ENCODE data around the gene MSTO1. TPM values are rescaled to one million over a fixed set of nuclear protein-coding genes. Genes with fewer than 3 reads are reported as not detected.

Gene MSTO1
- polyA plus RNA-seq, 1 donor (not counting 4 experiments of a cell fraction or from before 2014, with no cell fraction given) = 30.5 TPM

DNA sequence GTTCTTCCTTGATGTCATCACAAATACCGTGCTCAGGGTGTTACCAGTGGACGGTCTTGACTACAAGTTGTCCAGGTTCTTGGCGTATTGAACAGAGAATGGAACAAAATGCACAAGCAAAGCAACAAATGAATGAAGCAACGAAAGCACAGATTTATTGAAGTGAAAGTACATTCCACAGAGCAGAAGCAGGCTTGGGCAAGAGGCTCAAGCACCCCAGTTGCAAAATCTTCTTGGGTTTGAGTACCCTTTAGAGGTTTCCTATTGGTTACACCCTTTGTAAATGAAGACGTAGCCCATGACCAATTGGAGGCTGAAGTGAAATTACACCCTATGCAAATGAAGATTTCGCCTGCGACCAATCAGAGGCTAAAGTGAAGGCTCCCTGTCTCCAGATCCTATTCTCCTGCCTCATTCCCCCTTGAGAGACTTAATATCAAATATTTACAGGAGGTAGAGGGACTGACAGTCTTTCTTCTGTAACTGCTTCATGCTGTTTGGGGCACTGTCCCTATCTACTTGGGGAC, 40.3 kb downstream of the MSTO1 start:
- peaks cover 43% of the 10 kb centered on the region for H3K4me1 ChIP-seq (ENCODE audit: control insufficient read depth, extremely low read depth, insufficient read depth, low read length)
- FAIRE-seq (no peak), DNase-seq (ENCODE audit: low read depth, low spot score) (no peak)
- no peak overlapping the region for H3K9ac ChIP-seq (ENCODE audit: control insufficient read depth, extremely low read depth, insufficient read depth, low read length)
- TF ChIP-seq, protein P1, sequence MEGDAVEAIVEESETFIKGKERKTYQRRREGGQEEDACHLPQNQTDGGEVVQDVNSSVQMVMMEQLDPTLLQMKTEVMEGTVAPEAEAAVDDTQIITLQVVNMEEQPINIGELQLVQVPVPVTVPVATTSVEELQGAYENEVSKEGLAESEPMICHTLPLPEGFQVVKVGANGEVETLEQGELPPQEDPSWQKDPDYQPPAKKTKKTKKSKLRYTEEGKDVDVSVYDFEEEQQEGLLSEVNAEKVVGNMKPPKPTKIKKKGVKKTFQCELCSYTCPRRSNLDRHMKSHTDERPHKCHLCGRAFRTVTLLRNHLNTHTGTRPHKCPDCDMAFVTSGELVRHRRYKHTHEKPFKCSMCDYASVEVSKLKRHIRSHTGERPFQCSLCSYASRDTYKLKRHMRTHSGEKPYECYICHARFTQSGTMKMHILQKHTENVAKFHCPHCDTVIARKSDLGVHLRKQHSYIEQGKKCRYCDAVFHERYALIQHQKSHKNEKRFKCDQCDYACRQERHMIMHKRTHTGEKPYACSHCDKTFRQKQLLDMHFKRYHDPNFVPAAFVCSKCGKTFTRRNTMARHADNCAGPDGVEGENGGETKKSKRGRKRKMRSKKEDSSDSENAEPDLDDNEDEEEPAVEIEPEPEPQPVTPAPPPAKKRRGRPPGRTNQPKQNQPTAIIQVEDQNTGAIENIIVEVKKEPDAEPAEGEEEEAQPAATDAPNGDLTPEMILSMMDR (optimal IDR thresholded peaks at IDR 0.05 in 1 of 3, IDR thresholded peaks at IDR 0.05 in 1 of 3, conservative IDR thresholded peaks at IDR 0.05 in 1 of 3; ENCODE audit: extremely low read depth in 1 of 3, insufficient read depth in 2 of 3, low read length in 3 of 3) = no peak
- TF ChIP-seq EZH2 (IDR thresholded peaks at IDR 0.05; ENCODE audit: low read length) = no peak
- H2AFZ ChIP-seq (ENCODE audit: control insufficient read depth, low read length) = no peak overlapping the region
- H3K4me2 ChIP-seq (ENCODE audit: control insufficient read depth, extremely low read depth, insufficient read depth, low read depth, low read length) = no peak overlapping the region
- no peaks in the 10 kb centered on the region for H3K9me3 ChIP-seq (ENCODE audit: control insufficient read depth, low read depth, low read length)
- H3K4me3 ChIP-seq (ENCODE audit: control insufficient read depth in 2 of 3, extremely low read depth in 1 of 3, insufficient read depth in 2 of 3, low read depth in 1 of 3, low read length in 3 of 3) = no peak overlapping the region
- H3K27ac ChIP-seq (ENCODE audit: control insufficient read depth, insufficient read depth, low read length) = peak overlapping the region; percentile 1
- H4K20me1 ChIP-seq (ENCODE audit: control insufficient read depth, extremely low read depth, insufficient read depth, low read length) = no peaks in the 10 kb centered on the region
- no peaks in the 10 kb centered on the region for H3K36me3 ChIP-seq (ENCODE audit: control insufficient read depth in 2 of 2, extremely low read depth in 1 of 2, insufficient read depth in 2 of 2, low read length in 2 of 2)
- H3K9me1 ChIP-seq (ENCODE audit: control insufficient read depth, extremely low read depth, insufficient read depth, low read length) = no peaks in the 10 kb centered on the region
- no peaks in the 10 kb centered on the region for H3K27me3 ChIP-seq (ENCODE audit: control insufficient read depth, extremely low read depth, insufficient read depth, low read length)
- H3K79me2 ChIP-seq (ENCODE audit: control insufficient read depth, insufficient read depth, low read length) = peaks cover 3% of the 10 kb centered on the region
- dilution Hi-C loops (cut with MboI; ENCODE audit: extremely low pct_ligation_motif_present, low sequenced_read_pairs) = no loop called here

DNA sequence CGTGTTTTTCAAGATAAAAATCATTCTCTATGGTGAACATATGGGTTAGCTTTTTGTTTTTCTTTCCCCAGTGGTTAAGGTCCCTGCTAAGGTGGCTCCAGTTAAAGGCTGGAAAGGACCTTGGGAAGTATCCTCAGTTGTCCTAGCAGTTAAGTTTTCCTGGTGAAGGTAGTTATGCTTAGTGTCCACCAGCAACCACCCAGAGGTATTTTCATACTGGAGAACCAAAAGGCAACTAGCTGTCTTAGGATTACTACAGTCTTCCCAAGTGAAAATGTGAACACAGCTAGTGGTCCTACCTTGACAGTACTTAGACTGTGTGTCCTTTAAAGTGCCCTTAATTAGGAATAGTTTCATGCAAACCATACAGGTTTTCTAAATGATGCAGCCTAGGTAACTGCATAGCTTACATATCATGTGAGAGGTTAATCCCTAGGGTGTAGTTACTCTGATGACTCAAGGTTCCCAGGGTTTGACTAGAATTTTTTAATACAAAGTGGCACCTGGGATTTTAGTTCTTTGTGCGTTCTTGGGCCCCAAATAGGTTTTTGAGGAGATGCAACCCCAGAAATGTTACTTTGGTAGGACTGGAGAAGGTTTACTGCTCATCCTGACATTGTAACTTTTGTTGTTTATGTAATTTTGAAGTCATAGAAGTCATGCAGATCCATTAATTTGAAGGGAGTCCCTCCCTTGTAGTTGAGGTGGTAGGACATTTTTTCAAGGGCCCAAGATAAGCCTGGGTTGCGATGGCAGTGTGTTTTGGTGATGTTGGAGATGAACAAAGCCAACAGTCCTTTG, 42.0 kb downstream of the MSTO1 start:
- Histone ChIP-seq H3K9me3 (ENCODE audit: control insufficient read depth, low read depth, low read length) (no peaks in the 10 kb centered on the region), H3K79me2 (ENCODE audit: control insufficient read depth, insufficient read depth, low read length) (peaks cover 2% of the 10 kb centered on the region), H3K4me2 (ENCODE audit: control insufficient read depth, extremely low read depth, insufficient read depth, low read depth, low read length) (peak overlapping the region; percentile 84), H3K9me1 (ENCODE audit: control insufficient read depth, extremely low read depth, insufficient read depth, low read length) (no peaks in the 10 kb centered on the region), H3K4me3 (ENCODE audit: control insufficient read depth in 2 of 3, extremely low read depth in 1 of 3, insufficient read depth in 2 of 3, low read depth in 1 of 3, low read length in 3 of 3) (peak overlapping the region in 2 of 3 experiments; percentile 5 to 52), H3K9ac (ENCODE audit: control insufficient read depth, extremely low read depth, insufficient read depth, low read length) (peak overlapping the region; percentile 55), H3K4me1 (ENCODE audit: control insufficient read depth, extremely low read depth, insufficient read depth, low read length) (peaks cover 32% of the 10 kb centered on the region), H3K27ac (ENCODE audit: control insufficient read depth, insufficient read depth, low read length) (peak overlapping the region; percentile 82), H2AFZ (ENCODE audit: control insufficient read depth, low read length) (no peak overlapping the region), H3K36me3 (ENCODE audit: control insufficient read depth in 2 of 2, extremely low read depth in 1 of 2, insufficient read depth in 2 of 2, low read length in 2 of 2) (no peaks in the 10 kb centered on the region), H3K27me3 (ENCODE audit: control insufficient read depth, extremely low read depth, insufficient read depth, low read length) (no peaks in the 10 kb centered on the region), H4K20me1 (ENCODE audit: control insufficient read depth, extremely low read depth, insufficient read depth, low read length) (no peaks in the 10 kb centered on the region)
- peak; percentile 52 for FAIRE-seq
- no peak for DNase-seq (ENCODE audit: low read depth, low spot score)
- TF ChIP-seq EZH2 (IDR thresholded peaks at IDR 0.05; ENCODE audit: low read length) = no peak
- dilution Hi-C loops (cut with MboI; ENCODE audit: extremely low pct_ligation_motif_present, low sequenced_read_pairs) = no loop called here

Measured in keratinocyte (primary cell).